ENCODE data around the gene F5.
"Not testable (repeated sequence)": the region's sequence is repeated elsewhere in the genome, so short reads cannot be mapped to it uniquely, and the experiment has no call there.

F5 gene

DNA sequence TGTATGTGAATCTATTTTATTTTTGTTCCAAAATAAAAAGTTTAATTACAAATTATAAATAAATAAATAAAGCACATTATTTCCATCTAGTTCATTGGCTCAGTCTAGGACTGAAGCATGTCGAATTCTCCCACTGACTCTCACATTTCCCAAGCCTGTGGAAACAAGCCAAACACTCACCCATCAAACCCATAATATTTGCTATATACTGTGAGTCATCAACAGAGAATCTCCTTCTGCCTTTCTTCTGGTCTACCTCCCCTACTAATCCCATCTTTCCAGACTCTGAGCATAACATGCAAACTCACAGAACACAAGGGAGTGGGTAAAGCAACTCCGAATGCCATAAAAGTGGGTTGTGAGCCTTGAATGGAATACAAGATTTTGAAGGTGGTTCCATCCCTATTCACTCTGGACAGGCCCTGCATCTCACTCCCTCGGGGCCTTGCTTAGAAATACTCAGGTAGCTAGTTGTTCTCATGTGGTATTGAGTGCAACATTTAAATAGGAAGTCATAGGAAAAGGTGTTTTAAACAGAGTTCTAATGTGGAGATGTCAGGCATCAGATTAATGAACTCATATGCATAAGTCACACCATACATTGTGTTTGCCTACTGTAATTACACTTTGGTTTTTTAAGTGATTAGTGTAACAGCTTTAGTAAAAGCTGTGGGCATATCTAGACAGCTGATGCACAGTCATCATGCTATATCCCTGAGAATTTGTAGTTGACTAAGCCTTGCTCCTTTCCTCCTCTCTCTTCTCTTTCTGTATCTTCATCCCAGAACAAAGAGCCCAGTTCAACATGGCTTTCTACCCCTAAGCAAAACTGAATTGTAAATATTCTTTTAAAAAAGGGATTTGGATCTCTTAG lies 47.0 kb downstream of the F5 start:
- peak; percentile 46 for DNase-seq (ENCODE audit: low read depth)

DNA sequence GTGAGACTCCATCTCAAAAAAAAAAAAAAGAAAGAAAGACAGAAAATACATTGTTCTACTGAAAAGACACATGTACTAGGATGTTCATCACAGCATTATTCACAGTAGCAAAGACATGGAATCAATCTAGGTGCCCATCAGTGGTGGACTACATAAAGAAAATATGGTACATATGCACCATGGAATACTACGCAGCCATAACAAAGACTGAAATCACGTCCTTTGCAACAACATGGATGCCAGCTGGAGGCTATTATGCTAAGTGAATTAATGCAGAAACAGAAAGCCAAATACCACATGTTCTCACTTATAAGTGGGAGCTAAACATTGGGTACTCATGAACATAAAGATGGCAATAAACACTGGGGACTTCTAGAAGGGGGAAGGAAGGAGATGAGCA lies 51.6 kb downstream of the F5 start:
- DNase-seq (ENCODE audit: low read depth), result no peak

DNA sequence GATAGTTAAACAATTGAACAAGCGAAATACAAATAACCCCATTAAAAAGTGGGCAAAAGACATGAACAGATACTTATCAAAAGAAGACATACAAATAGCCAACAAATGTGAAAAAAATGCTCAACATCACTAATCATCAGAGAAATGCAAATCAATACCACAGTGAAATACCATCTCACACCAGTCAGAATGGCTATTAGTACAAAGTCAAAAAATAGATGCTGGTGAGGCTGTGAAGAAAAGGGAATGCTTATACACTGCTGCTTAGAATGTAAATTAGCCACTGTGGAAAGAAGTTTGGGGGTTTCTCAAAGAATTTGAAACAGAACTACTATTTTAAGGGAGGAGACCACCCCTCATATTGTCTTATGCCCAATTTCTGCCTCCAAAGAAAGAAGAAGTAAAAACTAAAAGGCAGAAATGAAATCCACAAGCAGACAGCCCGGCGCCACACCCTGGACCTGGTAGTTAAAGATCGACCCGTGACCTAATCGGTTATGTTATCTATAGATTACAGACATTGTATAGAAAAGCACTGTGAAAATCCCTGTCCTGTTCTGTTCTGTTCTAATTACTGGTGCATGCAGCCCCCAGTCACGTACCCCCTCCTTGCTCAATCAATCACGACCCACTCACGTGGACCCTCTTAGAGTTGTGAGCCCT lies 52.6 kb downstream of the F5 start:
- DNase-seq (ENCODE audit: low read depth), result not testable (repeated sequence)

DNA sequence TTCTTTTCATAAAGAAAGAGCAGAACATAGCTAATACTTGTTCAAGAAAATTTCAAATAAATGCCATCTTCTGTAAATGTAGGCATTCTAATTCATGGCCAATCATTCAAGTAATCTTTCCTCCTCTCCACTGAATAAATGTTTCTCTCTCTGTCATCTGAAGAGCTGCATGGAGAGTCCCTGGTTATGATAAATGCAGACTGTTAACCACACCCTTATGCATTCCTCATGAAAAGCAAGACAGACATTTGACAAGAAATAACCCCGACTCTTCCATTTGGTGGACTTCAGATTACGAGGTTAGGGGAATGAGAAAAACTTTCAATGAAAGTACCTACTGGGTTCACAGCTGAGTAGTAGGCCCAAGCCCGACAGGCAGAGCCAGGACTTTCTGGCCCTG lies 55.8 kb downstream of the F5 start:
- no peak for DNase-seq (ENCODE audit: low read depth)

DNA sequence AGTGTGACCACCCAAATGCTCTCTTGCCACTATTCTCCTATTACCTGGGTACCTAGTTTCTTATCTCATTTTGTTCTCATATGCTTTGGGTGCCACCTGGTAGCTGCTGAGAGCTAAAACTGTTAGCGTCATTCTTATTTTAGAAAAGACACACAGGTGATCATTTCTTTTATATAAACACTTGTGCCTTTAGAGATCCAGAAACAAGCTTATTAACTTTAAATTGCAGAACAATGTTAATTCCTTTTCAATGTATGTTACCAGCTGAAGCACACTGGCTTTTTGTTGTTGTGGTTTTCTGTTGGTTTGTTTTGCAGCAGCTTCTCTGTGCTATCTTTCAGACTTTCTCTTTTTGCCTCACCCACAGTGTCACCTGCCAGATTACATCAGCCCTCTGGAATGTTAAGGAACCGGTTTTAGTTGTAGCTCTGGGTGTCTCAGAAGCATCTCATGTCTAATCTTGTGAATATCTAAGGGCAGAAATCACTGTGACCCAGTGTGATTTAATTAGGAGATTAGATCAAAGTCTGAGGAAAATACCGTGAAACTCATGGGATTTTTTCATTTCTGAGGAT lies 57.1 kb downstream of the F5 start:
- DNase-seq (ENCODE audit: low read depth), result no peak

DNA sequence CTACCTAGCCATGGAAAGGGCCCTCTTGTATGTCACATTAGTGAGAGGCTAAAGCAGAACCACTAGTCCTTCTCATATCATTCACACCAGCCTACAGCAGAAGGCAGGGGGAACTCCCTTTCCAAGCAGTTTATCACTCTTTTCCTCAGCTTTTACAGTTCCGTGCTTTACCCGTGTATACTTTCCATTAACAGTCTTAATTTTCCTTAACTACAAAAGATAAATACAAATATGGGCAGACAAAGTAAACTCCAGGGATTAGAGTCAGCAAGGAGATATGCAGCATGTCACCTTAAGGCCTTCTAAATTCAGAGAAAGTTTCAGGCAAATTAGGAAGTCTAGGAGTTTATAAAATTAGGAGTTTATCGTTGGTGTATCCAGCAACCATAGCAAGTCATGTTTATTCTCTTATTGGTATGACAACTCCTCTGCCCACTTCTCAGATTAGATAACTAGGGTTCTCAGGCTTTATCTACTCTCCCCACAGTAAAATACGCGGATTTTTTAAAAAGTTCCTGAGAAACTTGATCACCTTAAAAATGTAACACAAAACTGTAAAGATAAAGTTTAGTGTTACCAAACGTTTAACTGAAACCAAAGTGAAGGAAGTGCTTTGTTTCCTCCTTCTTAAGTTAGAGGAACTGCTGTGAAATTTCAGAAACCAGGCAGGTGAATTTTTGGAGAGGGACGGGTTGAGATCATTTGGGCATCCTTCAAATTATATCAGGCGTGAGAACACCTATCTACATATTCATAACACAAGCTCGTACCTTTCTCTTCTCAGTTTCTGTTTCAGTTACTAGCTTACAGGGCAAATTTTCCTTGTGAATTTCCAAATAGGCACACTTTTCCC lies 57.8 kb downstream of the F5 start:
- DNase-seq (ENCODE audit: low read depth), result no peak

DNA sequence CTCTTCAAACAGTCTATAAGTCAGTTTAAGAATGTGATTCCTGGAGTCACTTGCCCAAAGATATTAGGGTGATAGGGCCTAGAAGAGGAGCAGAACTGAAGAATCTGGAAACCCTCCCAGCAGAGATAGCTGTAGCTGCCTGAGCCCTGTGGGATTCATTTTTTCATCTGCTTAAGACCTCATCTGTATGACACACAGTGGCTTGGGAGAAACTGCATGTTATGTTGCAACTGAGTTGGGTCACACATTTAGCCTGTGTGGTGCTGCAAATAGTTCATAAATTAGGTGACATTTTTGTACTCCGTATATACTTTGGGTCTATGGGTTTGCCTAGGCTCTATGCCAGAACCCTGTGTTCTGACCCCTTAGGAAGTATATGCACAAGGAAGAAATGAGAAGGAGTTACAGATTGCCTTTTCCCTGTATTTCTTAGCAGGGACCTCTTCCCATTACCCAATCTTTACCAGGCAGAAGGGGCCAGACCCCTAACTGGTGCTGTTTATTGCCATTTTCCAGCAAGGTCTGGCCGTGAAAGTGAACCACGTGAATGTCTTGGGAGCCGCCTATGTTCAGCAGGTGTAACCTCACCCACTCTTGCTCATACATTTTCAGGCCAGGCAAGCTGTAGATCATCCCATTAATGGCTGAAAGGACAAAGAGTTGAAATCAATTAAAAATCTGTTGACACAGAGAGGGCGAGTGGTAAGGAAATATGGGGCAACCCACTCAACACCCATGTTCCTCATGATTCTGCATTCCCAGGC lies 58.6 kb downstream of the F5 start:
- DNase-seq (ENCODE audit: low read depth), result peak; percentile 39

DNA sequence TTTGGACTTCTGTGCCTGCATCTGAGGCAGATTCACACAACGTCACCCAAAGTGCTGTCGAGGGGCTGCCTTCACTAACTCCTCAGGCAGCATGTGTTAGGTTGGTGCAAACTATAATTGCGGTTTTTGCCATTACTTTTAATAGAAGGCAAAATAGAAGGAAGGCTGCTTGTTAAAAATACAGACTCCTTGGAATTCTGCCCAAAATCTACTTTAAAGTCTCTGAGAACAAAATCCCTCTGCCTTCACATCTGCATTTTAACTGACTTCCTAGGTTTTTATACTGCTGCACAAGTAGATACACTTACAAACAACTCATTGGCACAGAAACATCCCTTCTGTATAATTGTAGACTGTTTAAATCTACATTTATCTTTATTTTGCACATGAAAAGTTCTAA lies 59.3 kb downstream of the F5 start:
- DNase-seq (ENCODE audit: low read depth), result no peak

DNA sequence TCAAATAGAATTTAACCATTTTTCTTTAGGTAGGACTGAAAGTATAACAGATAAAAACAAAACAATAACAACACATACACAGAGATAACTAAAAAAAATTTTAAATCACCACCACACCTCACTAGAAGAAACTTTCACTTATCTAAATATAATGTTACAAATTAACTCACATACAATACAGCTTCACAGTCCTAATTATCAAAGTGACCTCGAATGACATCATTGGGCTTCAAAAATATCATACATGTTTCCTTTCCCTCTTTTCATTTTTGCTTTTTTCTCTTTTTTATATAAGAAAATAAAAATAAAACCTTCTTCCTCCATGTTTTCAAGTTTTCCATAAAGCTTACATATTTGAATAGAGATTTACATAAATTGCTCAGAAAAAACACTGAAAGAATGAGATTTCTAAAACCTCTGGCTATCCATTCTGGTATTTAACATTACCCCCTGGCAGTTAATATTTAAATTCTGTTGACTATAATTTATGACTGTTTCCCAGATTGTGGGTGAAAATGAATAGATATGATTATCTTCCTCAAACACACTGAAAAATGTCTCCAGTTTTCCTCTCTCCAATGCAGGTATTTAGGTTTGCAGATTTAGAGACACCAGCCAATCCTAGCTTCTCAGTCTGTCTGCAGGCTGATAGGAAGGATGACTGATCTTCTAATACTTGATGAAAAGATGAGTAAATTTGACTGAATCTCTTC lies 60.0 kb downstream of the F5 start:
- DNase-seq (ENCODE audit: low read depth), result no peak

DNA sequence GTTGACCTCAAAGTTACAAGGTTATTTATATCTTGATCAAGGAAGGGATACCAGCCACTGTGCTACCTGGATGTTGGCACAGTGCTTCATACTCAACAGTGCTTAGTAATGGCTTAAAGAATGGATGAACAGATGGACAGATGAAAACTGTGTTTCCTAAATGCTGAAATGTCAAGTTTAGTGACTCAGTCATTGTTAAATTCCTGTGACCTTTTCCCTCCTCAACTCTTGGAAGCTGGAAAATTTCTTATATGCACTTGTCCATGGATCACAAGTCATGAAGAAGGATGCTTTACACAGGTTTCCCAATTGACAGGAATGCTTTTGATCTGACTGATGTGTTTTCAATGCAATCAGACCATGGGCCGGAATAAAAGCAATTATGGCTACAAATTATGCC lies 60.9 kb downstream of the F5 start:
- no peak for DNase-seq (ENCODE audit: low read depth)

DNA sequence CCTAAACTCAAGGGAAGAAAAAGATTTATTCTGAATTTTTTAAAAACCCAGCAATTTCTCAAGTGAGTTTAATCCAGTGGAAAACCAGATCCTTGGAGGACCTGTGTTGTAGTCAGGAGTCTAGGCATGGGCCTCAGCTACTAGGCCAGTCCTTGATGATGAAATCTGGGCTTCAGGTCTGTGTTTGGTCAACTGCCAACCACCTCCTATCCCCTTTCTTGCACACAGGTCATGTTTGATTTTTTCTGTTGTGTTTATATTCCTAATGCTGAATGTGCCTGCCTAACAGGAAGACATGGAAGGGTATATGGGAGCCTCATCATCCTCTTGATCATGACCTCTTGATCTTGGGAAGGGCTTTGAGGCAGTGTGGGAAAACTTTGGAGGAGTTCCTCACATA lies 62.4 kb downstream of the F5 start:
- no peak for DNase-seq (ENCODE audit: low read depth)

DNA sequence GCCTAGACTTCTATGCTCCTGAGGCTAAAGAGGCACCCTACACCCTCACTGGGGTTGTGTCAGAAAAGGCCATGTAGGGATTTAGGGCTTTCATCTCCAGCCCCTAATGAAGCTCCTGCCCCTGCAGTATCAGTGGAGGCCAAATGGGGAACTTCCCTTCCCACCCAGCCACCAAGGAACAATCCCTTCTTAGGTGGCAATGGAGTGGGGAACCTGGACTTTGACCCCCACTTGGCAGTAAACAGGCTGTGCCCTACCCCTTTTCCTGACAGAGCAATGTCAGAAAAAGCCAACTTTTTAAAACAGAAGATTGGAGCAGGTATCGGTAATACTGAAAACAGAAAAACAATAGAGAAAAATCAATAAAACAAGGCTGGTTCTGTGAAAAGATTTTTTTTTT lies 65.1 kb downstream of the F5 start:
- DNase-seq (ENCODE audit: low read depth), result no peak

DNA sequence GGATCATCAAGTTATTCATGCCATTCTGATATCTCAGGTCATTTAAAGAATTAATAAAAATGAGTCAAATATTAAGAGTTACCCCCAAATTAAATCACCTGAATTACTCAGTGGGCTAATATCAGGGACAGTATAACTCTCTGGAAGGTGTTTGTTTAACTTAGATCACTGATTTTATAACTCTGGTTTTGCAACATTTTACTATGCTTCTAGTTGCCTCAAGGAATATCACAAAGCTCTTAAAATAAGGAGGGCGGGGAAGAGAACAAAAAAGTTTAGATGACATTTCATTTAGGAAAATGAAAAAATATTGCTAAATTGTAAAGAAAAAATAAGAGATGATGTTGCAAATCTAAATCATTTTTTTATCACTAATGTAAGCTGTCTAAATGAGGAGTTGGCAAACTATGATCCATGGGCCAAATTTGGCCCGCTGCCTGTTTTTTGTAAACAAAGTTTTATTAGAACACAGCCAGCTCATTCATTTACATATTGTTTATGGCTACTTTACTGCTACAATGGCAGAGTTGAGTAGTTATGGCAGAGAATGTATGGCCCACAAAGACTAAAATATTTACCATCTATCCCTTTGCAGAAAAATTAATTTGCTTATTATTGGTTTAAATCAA lies 68.6 kb downstream of the F5 start:
- no peak for DNase-seq (ENCODE audit: low read depth)

DNA sequence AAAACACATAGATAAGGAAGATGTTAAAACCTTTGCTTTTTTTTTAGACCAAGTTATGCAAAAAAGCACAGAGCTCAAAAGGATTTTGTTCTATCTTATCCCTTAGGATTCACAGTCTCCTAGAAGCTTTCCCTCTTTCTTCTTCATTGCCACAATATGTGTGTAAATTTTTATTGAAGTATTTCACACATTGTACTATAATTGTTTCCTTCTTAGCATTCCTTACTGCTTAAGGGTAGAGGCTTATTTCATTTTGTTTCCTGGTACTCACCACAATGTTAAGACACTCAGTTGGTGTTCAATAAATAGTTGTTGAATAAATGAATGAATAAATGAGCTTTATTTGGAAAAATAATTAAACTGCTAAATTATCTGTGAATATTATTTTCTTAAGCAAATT lies 70.6 kb downstream of the F5 start:
- no peak for DNase-seq (ENCODE audit: low read depth)

DNA sequence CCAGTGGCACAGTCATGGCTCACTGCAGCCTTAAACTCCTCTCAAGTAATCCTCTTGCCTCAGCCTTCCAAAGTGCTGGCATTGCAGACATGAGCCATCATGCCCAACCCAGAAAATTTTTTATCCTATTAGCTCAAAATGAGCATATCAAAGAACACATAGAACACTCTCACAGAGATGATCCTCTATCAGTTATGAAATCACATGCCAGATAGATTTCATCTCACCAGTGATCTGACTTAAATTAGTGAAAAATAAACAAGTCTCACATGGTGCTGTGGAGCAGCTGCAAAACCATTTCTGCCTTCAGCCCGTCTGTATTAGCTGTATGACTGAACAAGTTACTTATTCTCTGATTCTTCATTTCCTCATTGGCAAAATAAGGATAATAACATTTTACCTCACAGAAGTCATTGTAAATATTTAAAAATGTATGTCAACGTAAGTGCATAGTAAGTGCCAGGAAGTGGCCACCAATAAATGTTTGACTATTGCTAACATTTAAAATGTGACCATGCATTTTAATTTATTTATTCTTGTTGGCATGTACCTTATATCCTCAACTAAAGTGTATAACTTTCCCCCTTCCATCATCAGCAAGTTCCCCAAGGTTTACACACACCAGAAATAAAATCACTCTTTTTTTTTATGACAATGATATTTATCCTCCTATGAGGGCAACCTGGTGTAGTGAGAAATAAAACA lies 71.6 kb downstream of the F5 start:
- peak; percentile 54 for DNase-seq (ENCODE audit: low read depth)

DNA sequence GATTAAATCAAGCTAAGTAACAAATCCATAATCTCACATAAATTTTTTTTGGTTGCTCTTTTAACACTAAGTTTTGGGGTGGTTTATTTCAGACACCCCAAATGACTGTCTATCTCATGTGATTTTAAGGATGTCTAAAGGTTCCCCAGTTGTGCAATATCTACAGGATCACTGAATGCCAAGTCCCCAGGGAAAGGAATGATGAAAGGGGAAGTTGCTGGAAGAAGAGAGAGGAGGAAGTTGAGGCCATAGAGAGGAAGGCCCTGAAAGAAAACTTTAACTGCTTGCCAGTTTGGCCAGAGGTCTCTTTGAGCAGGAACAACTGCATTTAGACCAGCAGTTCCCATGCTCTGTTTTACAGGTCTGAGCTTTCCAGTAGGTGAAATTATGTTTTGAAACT lies 73.1 kb downstream of the F5 start:
- DNase-seq (ENCODE audit: low read depth), result peak; percentile 64

DNA sequence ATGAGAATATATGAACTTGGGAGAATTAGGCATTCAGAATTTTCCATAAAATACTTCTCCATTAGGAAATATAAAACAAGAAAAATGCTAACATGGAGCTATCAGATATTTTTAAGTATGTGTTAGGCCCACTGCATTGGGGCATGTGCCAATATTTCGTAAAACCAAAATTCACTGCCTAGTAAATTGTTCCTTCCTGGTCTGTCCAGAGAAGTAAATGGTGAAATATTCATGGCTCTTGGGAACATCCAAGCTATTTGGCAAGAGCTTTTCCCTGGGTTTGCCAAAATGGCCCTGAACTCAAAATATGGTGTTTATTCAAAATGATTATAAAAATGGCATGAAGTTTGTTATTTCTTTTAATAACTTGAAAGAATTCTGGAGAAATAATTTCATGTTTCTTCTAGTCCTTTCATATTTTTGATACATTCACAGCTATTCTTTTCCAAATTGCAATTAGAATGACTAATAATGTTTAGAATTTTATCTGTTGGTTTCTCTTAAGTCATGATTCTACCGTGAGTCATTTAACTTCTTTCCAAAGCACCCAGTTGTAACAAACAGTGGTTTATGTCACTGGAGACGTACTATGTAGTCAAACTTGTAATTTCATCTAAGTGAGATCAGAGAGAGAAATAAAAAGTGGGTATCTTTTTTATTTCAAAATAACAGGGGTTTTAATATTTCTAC lies 74.8 kb downstream of the F5 start:
- peak; percentile 79 for DNase-seq (ENCODE audit: low read depth)

DNA sequence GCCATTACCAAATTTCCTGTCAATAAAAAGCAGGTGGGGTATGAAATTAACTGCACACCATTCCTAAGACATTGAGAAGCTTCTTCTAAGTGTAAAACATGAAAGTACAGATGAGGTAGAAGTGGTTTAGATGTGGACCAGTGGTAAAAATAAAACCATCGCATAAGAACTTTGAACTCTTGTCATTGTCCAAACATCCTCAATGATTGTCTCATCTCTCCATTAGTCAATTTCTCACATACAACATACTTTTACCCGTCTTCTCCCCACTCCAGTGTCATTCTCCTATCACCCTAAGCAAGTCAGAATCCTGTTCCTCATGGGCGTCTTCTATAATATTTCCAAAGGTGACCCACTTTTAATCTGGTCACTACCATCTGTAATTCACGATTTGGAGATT lies 76.2 kb downstream of the F5 start:
- no peak for DNase-seq (ENCODE audit: low read depth)

DNA sequence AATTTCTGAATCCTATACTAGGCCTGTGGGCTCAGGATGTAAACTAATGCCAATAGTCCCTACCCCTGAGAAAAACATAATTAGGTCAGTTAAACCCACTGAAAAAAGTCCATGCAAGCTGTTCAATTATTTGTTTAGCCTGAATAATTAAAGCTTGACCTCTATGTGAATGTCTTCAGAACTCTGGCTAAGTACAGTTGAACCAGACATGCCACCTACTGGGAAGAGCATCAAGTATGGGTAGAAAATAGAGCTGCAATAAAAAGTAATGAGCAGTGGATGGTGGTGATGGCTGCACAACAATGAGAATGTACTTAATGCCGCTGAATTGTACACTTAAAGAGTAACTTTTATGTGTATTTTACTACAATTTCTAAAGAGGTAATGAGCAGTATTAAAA lies 76.9 kb downstream of the F5 start:
- no peak for DNase-seq (ENCODE audit: low read depth)
